Spleen (tissue), 11 donors: Measurements from ENCODE around the gene FZD2. TPM values are rescaled to one million over a fixed set of nuclear protein-coding genes. Genes with fewer than 3 reads are reported as not detected.
"Not testable (repeated sequence)": the region's sequence is repeated elsewhere in the genome, so short reads cannot be mapped to it uniquely, and the experiment has no call there.

Source experiments
- DNase-seq: peaks from one replicate; pipeline ENCODE4 v3.0.0-alpha.2; 2020
- H3K27ac ChIP-seq, 8 donors: fragments of 200-600 bp; sonication (generic) in 7 of 8; 1 replicate in 4 of 8; 2 replicates in 4 of 8; pipeline versions ENCODE4 v1.5.0 to v1.8.0; 2016 to 2021; ENCODE audit warnings: inconsistent platforms in 4 of 8, mild to moderate bottlenecking in 4 of 8, moderate library complexity in 1 of 8
- H3K27me3 ChIP-seq, 7 donors: fragments of 200-600 bp; sonication (generic) in 6 of 7; replicated peaks in 1 of 7; 1 replicate in 4 of 7; 2 replicates in 3 of 7; pipeline versions ENCODE4 v1.5.0 to v1.8.0; 2016 to 2021; ENCODE audit warnings: inconsistent platforms in 3 of 7, mild to moderate bottlenecking in 1 of 7
- H3K36me3 ChIP-seq, 6 donors: fragments of 200-600 bp; sonication (generic) in 5 of 6; 1 replicate in 4 of 6; 2 replicates in 2 of 6; pipeline versions ENCODE4 v1.5.0 to v1.8.0; 2016 to 2021; ENCODE audit warnings: inconsistent platforms in 2 of 6
- H3K4me1 ChIP-seq, 6 donors: fragments of 200-600 bp; sonication (generic) in 5 of 6; 1 replicate in 3 of 6; 2 replicates in 3 of 6; pipeline versions ENCODE4 v1.5.0 to v1.8.0; 2016 to 2021; ENCODE audit warnings: inconsistent platforms in 3 of 6
- H3K4me3 ChIP-seq, 8 donors: fragments of 200-600 bp; sonication (generic) in 7 of 8; 1 replicate in 4 of 8; 2 replicates in 4 of 8; pipeline versions ENCODE4 v1.5.0 to v1.8.0; 2016 to 2021; ENCODE audit warnings: inconsistent platforms in 4 of 8, mild to moderate bottlenecking in 4 of 8, moderate library complexity in 2 of 8
- H3K9me3 ChIP-seq, 8 donors: fragments of 200-600 bp; sonication (generic) in 7 of 8; 1 replicate in 4 of 8; 2 replicates in 4 of 8; pipeline versions ENCODE4 v1.5.0 to v1.8.0; 2016 to 2021; ENCODE audit warnings: inconsistent platforms in 4 of 8
- POLR2A ChIP-seq, 3 donors: fragments of 450-650 bp; IDR thresholded peaks; one replicate each; pipeline ENCODE4 v1.5.1; 2017; ENCODE audit warnings: antibody characterized with exemption in 3 of 3, mild to moderate bottlenecking in 1 of 3
- POLR2AphosphoS5 ChIP-seq, 3 donors: sonication (generic); formaldehyde crosslinking; IDR thresholded peaks; one replicate each; pipeline ENCODE4 v1.5.1; 2017; ENCODE audit warnings: antibody characterized with exemption in 3 of 3
- WGBS, 5 donors: extraction: QIAGEN DNeasy Blood & Tissue Kit in 3 of 5; methylation state at CpG; one replicate each; pipeline versions ENCODE4 v1.1.5 to v1.1.7; 2013 to 2018; 5-methylcytosine and 5-hydroxymethylcytosine counted together
- intact Hi-C: fragments of 100-400 bp; cut with DNase I; formaldehyde crosslinking; loops from one replicate; pipeline ENCODE4 v1.15.0; 2023; ENCODE audit warnings: low total_unique reads
- polyA plus RNA-seq, 3 donors: library from polyadenylated mRNA; stranded (reverse); fragments of 200-250 nt; gene quantifications; one replicate each; pipeline ENCODE4 v1.2.1, GENCODE V29; 2013
- total RNA-seq, 7 donors: library from RNA; depleted of rRNA in 3 of 7; stranded (reverse); fragments of >200 nt in 3 of 7; fragmentation: NEBNext Ultra II Directional in 4 of 7; extraction: Animal tissue kit (Norgen Biotek cat#: 25700) in 4 of 7; gene quantifications; one replicate each; pipeline versions ENCODE4 v1.1.0 to v1.2.1, GENCODE V29; 2016 to 2021
- TF ChIP-seq, protein P1 (sequence below), 11 experiments: fragments of 200-600 bp in 7 of 11; fragments of 450-650 bp in 4 of 11; sonication (generic) in 4 of 11; IDR thresholded peaks in 8 of 11; conservative IDR thresholded peaks in 3 of 11; 1 replicate in 7 of 11; 2 replicates in 4 of 11; pipeline versions ENCODE4 v1.4.0 to v1.8.0; 2016 to 2021; ENCODE audit warnings: antibody characterized with exemption in 11 of 11, inconsistent platforms in 4 of 11, mild to moderate bottlenecking in 1 of 11
- donor health status: healthy with polysubstance abuse.
- donor health status: DM: no; HTN: no; CAD: no; lungs with moderate emphysema.
- donor health status: DM: no; HTN: no; CAD: no.
- donor health status: Bipolar disorder and iron deficiency.
- donor health status: healthy.
- donor health status: DM: no; HTN: no; CAD: no.
- donor health status: DM: yes; HTN: yes; CAD: no.

Gene FZD2
- total and polyA plus RNA-seq, 10 donors, result 1.2 to 6.0 (median 2.9) TPM

- H3K4me1 ChIP-seq, result peaks cover 0 to 6% (median 0%) of the 10 kb centered on the region in 6 donors
- H3K27me3 ChIP-seq, result peaks cover 0 to 73% (median 12%) of the 10 kb centered on the region in 7 donors
- 65 to 78% (median 73%) methylated on average over 7 of the region's 7 CpGs for WGBS, 5 donors
- H3K36me3 ChIP-seq, result no peaks in the 10 kb centered on the region
- no peak overlapping the region for H3K4me3 ChIP-seq
- no peak for TF ChIP-seq POLR2AphosphoS5 (IDR thresholded peaks at IDR 0.05)
- no peak for TF ChIP-seq POLR2A (IDR thresholded peaks at IDR 0.05)
- TF ChIP-seq, protein P1, sequence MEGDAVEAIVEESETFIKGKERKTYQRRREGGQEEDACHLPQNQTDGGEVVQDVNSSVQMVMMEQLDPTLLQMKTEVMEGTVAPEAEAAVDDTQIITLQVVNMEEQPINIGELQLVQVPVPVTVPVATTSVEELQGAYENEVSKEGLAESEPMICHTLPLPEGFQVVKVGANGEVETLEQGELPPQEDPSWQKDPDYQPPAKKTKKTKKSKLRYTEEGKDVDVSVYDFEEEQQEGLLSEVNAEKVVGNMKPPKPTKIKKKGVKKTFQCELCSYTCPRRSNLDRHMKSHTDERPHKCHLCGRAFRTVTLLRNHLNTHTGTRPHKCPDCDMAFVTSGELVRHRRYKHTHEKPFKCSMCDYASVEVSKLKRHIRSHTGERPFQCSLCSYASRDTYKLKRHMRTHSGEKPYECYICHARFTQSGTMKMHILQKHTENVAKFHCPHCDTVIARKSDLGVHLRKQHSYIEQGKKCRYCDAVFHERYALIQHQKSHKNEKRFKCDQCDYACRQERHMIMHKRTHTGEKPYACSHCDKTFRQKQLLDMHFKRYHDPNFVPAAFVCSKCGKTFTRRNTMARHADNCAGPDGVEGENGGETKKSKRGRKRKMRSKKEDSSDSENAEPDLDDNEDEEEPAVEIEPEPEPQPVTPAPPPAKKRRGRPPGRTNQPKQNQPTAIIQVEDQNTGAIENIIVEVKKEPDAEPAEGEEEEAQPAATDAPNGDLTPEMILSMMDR (IDR thresholded peaks at IDR 0.05 in 8 of 11, conservative IDR thresholded peaks at IDR 0.05 in 3 of 11), result no peak
- no peak for DNase-seq
- no peak overlapping the region for H3K27ac ChIP-seq
- intact Hi-C loops, result no loop called here
- peaks cover 0 to 19% (median 14%) of the 10 kb centered on the region in 8 donors for H3K9me3 ChIP-seq
Observed at GRCh38 chr17:44564429-44564828, 7.1 kb downstream of the FZD2 start.

GRCh38 chr17:44565866-44566443 lies 8.7 kb downstream of the FZD2 start:
- TF ChIP-seq, protein P1 (IDR thresholded peaks at IDR 0.05 in 8 of 11, conservative IDR thresholded peaks at IDR 0.05 in 3 of 11), result peak in 1 of 11 experiments; percentile 8
- TF ChIP-seq POLR2AphosphoS5 (IDR thresholded peaks at IDR 0.05), result no peak
- no peak for TF ChIP-seq POLR2A (IDR thresholded peaks at IDR 0.05)
- 78 to 87% (median 81%) methylated on average over 13 to 14 of the region's 14 CpGs for whole genome bisulfite sequencing, 5 donors
- DNase-seq, result no peak
- peaks cover 0 to 71% (median 5%) of the 10 kb centered on the region in 7 donors for H3K27me3 ChIP-seq
- no peak overlapping the region for H3K4me3 ChIP-seq
- peaks cover 0 to 19% (median 14%) of the 10 kb centered on the region in 8 donors for H3K9me3 ChIP-seq
- no peaks in the 10 kb centered on the region for H3K4me1 ChIP-seq
- H3K36me3 ChIP-seq, result no peaks in the 10 kb centered on the region
- H3K27ac ChIP-seq, result no peak overlapping the region
- intact Hi-C loops, result no loop called here

DNA sequence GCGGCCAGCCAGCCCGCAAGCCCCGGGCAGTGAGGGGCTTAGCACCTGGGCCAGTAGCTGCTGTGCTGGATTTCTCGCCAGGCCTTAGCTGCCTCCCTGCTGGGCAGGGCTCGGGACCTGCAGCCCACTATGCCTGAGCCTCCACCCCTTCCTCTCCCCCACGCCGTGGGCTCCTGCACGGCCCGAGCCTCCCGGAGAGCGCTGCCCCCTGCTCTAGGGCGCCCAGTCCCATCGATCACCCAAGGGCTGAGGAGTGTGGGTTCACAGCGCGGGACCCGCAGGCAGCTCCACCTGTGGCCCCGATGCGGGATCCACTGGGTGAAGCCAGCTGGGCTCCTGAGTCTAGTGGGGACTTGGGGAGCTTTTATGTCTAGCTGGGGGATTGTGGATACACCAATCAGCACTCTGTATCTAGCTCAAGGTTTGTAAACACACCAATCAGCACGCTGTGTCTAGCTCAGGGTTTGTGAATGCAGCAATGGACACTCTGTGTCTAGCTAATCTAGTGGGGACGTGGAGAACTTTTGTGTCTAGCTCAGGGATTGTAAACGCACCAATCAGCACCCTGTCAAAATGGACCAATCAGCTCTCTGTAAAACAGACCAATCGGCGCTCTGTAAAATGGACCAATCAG lies 11.1 kb downstream of the FZD2 start:
- H3K4me3 ChIP-seq, DNase-seq, H3K4me1 ChIP-seq, H3K36me3 ChIP-seq, intact Hi-C loops, H3K27ac ChIP-seq: not testable (repeated sequence)
- Histone ChIP-seq H3K9me3 (peaks cover 0 to 19% (median 14%) of the 10 kb centered on the region in 8 donors), H3K27me3 (peaks cover 0 to 59% (median 5%) of the 10 kb centered on the region in 7 donors)
- 85 to 94% (median 89%) methylated on average over 16 to 23 of the region's 23 CpGs for WGBS, 5 donors

- no peak overlapping the region for H3K27ac ChIP-seq
- WGBS, 5 donors, result 26 to 61% (median 50%) methylated on average over 22 to 26 of the region's 26 CpGs
- TF ChIP-seq POLR2AphosphoS5 (IDR thresholded peaks at IDR 0.05) (no peak), POLR2A (IDR thresholded peaks at IDR 0.05) (no peak)
- TF ChIP-seq, protein P1 (IDR thresholded peaks at IDR 0.05 in 8 of 11, conservative IDR thresholded peaks at IDR 0.05 in 3 of 11), result no peak
- intact Hi-C loops, result no loop called here
- H3K9me3 ChIP-seq, result peaks cover 0 to 19% (median 14%) of the 10 kb centered on the region in 8 donors
- no peak for DNase-seq
- peaks cover 0 to 56% (median 5%) of the 10 kb centered on the region in 7 donors for H3K27me3 ChIP-seq
- no peaks in the 10 kb centered on the region for H3K4me1 ChIP-seq
- H3K36me3 ChIP-seq, result no peaks in the 10 kb centered on the region
- H3K4me3 ChIP-seq, result no peak overlapping the region
Observed at GRCh38 chr17:44568945-44569858, 11.9 kb downstream of the FZD2 start.
